NCI-H146 (cell line): ENCODE results near the gene CCDC88B.
A peak's percentile ranks its signal among the peaks of the same experiment; 100 is the strongest.
"Not testable (repeated sequence)": the region's sequence is repeated elsewhere in the genome, so short reads cannot be mapped to it uniquely, and the experiment has no call there.

ENCODE experiments used
- DNase-seq: peaks from one replicate; lab custom pipeline; 2025; lab: John Stamatoyannopoulos, UW

The CCDC88B gene

DNA sequence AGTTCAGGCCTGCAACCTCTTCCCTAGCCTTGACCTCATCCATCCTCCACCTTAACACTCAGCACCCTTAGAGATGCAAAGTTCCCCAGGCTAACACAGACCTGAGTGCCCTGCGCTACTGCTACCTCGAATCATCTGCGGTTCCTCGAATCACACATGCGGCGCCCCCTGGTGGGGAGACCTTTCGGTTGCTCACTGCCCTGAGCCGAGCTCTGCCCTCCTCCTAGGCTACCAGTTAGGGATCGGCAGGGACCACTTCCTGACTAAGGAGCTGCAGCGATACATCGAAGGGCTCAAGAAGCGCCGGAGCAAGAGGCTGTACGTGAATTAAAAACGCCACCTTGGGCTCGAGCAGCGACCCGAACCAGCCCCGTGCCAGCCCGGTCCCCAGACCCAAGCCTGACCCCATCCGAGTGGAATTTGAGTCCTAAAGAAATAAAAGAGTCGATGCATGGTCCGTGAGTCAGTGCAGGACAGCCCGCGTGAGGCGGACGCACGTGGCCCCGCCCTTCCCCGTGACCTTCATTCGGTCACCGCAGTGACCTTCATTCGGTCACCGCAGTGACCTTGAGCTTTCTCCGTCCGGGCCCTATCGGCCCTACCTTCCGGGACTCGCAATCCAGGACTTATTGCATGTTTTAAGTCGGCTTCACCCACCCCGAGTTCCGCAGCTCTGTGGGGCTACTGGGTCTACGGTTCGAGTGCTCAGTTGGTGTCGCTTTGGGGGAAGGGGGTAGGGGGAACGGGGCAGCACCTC lies 35.5 kb upstream of the CCDC88B start:
- DNase-seq: peak; percentile 90

DNA sequence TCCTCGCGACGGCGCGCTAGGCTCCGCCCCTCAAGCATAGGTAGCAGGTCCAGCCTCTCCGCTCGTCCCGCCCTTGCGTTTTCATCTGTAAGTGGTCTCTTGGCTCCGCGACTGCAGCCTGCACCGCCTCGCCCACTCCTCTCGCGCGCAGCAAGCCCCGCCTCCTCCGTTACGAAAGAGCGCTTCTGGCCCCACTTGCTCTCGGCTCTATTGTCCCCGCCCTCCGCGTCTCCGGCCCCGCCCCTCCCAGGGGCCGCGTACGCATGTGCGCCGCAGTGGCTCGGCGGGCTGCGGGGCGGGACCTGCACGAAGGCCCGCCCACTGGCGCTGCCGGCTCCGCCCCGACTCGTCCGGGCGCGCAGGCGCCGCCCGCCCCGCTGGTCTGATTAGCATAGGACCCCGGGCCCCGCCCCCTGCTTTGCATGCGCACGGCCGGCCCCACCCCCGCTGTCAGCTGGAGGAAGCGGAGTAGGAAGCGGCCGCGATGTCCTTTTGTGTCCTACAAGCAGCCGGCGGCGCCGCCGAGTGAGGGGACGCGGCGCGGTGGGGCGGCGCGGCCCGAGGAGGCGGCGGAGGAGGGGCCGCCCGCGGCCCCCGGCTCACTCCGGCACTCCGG lies 34.8 kb upstream of the CCDC88B start, which contains the start of gene ESRRA:
Gene ESRRA, plus strand, starts transcription at position 450 of the 616 bp plus-strand sequence. CDS start 1,656 bp downstream, outside the sequence.
- DNase-seq: peak; percentile 100

DNA sequence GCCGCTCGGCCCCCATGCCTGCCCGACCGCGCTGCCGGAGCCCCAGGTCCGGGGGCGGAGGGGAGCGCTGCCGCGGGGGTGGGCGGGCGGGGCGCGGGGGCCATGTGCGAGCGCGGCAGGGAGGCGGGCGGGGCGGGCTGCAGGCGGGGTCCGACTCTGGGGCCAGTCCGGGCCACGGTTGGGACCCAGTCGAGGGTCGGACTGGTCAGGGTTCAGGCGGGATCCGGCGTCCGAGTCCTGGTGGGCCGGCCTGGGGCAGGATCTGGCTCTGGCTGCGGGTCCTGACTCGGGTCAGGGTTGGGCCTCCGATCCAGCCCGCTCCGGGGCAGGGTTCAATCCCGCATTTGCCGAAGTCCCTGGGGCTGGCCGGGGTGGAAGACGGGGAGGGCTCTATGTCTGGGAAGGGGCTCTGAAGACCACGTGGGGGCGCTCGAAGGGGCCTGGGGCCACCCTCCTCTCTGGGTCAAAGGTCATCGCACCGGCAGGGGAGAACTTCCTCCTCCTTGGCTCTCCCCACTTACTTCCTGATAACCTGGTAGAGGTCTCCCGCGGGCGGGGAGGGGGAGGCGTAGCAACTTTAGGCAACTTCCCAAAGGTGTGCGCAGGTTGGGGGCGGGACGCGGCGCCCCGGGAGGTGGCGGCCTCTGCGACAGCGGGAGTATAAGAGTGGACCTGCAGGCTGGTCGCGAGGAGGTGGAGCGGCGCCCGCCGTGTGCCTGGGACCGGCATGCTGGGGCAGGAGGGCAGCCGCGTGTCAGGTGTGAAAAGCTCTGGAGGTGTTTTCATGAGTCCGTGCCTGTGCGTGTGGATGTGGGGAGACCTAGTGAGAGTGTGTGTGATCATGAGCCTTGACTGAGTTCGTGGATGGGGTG lies 34.1 kb upstream of the CCDC88B start:
- peak; percentile 68 for DNase-seq

DNA sequence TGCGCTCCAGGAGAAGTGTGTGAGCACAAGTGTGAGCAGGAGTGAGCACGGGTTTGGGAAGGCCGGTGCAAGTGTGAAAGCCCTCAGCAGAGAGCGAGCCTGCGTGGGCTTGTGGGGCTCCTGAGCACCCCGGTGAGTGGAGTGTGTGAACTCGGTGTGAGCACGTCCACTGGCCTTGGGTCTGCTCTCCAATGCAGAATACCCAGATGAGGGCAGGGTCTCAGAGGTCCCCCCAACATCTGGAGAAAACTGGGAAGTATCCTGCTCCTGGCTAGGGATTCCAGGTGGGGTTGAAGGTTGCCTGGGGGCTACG lies 33.5 kb upstream of the CCDC88B start:
- DNase-seq: no peak

DNA sequence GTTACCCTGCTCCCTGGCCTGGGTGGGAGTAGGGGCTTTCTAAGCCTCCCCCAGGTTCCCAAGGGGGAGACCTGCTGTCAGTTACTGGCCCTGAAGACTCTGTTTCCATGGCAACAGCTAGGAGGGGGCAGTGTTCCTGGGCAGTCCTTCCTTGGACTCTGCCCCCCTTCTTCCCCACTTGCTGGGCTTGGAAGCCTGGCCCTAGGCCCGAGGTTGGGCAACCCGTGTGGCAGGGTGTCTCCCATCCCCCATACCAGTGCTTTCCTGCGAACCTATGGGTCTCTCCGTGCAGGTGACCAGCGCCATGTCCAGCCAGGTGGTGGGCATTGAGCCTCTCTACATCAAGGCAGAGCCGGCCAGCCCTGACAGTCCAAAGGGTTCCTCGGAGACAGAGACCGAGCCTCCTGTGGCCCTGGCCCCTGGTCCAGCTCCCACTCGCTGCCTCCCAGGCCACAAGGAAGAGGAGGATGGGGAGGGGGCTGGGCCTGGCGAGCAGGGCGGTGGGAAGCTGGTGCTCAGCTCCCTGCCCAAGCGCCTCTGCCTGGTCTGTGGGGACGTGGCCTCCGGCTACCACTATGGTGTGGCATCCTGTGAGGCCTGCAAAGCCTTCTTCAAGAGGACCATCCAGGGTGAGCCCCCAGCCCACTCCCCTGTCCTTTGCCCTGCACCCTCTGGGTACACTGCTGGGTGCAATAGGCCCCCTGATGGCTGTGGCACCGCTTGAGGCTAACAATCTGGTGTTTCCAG lies 33.0 kb upstream of the CCDC88B start:
- no peak for DNase-seq

DNA sequence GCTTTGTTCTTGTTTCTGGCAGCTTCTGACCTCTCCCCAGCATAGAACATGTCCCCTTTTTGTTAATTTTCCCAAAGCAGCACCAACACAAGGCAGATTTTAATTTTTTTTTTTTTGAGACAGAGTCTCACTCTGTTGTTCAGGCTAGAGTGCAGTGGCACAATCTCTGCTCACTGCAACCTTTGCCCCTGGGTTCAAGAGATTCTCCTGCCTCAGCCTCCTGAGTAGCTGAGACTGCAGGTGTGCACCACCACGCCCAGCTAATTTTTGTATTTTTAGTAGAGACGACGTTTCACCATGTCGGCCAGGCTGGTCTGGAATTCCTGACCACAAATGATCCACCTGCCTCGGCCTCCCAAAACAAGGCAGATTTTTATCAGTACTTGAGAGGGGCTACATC lies 32.2 kb upstream of the CCDC88B start:
- not testable (repeated sequence) for DNase-seq

DNA sequence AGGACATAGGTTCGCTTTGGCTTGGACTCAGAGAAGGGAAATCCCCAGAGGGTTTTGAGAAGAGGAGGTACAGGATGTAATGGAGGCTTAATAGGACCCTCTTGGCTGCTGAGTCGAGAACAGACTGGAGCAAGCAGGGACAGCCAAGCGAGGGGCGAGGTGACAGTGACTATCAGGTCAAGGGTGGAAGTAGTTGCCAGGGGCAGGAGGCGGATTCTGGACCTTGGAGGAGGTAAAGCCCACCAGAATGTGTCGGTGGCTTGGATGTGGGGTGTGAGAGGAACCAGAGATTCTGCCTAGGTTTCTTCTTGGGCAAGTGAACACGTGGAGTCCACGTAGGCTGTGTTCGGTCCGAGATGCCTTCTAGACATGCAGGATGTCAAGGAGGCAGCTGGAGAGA lies 27.1 kb upstream of the CCDC88B start:
- DNase-seq: no peak

DNA sequence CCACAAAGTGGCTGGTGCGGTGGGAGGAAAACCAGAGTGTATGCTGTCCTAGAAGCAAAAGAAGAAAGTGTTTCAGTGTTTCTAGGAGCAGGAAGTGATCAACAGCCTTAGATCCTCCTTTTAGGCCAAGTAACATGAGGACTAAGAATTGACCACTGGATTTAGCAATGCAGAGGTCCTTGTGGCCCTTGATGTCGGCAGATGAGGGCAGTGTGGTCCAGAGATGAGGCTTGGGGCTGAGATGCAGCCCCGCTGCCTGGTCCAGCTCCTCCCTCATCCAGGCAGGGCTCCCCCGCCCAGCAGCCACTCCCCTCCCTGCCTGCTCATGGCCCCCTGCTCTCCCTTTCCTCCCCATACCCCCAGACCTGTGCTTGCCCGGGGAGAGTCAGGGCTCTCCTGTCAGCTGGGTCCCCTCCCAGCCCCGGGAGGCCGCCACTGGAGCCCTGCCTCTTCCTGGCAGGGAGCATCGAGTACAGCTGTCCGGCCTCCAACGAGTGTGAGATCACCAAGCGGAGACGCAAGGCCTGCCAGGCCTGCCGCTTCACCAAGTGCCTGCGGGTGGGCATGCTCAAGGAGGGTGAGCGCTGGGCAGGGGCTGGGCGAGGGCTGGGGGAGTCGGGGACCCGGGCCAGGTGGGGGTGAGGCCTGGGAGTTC lies 26.4 kb upstream of the CCDC88B start:
- DNase-seq: no peak

DNA sequence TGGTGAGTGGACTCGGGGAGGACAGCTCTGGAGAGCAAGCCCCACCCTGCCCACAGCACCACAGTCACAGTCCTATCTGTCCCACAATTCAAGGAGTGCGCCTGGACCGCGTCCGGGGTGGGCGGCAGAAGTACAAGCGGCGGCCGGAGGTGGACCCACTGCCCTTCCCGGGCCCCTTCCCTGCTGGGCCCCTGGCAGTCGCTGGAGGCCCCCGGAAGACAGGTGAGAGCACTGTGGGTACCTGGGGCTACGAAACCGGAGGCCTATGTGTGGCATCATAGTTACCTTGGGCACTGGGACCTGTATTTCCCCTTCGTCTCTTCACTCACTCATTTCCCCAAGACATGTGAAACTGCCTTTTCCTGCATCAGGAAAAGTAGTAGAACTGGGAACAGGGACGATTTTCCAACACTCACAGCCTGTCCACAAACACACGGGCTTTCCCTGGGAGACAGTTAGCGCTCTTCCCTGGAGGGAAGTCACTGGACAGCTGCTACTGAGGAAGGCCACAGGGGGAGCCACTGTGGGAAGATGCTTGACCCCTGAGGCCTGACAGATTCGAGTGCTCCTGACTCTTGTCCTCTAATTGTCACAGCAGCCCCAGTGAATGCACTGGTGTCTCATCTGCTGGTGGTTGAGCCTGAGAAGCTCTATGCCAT lies 25.7 kb upstream of the CCDC88B start:
- DNase-seq: no peak

DNA sequence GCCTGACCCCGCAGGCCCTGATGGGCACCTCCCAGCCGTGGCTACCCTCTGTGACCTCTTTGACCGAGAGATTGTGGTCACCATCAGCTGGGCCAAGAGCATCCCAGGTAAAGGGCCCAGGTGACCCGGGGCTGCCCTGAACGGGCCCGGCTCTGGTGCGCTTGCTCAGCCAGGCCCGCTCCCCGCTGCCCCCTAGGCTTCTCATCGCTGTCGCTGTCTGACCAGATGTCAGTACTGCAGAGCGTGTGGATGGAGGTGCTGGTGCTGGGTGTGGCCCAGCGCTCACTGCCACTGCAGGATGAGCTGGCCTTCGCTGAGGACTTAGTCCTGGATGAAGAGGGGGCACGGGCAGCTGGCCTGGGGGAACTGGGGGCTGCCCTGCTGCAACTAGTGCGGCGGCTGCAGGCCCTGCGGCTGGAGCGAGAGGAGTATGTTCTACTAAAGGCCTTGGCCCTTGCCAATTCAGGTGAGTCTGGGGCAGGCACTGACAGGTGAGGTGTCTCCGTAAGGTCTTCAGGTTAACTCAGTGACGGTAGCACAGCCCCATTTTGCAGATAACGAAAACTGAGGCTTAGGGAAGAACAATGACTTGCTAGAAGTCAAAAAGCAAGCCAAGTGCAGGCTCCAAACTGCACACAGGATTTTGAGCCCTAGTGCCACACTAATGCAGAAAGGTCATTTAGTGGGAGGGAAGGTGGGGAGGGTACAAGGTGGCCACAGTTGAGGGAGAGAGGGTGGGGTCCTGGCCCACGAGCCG lies 25.0 kb upstream of the CCDC88B start:
- no peak for DNase-seq

DNA sequence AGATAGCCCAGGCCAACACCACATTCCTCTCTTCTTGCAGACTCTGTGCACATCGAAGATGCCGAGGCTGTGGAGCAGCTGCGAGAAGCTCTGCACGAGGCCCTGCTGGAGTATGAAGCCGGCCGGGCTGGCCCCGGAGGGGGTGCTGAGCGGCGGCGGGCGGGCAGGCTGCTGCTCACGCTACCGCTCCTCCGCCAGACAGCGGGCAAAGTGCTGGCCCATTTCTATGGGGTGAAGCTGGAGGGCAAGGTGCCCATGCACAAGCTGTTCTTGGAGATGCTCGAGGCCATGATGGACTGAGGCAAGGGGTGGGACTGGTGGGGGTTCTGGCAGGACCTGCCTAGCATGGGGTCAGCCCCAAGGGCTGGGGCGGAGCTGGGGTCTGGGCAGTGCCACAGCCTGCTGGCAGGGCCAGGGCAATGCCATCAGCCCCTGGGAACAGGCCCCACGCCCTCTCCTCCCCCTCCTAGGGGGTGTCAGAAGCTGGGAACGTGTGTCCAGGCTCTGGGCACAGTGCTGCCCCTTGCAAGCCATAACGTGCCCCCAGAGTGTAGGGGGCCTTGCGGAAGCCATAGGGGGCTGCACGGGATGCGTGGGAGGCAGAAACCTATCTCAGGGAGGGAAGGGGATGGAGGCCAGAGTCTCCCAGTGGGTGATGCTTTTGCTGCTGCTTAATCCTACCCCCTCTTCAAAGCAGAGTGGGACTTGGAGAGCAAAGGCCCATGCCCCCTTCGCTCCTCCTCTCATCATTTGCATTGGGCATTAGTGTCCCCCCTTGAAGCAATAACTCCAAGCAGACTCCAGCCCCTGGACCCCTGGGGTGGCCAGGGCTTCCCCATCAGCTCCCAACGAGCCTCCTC lies 24.1 kb upstream of the CCDC88B start:
- not testable (repeated sequence) for DNase-seq

DNA sequence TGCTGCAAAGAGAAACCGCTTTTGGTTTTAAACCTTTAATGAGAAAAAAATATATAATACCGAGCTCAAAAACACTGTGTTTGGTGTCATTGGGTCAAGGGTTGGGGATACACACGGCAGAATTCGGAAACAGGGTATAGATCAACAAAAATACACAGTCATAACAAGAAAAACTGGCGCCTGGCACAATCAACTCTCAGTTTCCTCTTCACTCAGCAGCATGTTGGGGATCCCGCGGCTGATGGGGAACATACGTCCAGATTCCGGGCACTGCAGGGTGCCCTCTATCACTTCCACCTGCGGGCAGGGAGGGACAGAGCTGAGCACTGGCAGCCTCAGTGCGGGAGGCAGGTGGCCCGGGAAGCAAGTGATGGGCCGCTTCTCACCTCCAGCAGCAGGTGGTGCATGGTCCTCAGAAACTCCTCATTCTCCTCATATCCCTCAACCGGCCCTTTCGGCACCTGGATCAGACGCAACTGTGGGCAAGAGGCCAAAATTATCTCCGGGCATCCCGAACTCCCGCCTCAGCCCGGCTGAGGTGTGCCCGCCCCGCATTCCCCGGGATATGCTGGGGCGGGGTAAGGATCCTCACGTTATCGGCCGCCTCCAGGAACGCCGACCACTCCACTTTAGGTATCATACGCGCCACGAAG lies 23.2 kb upstream of the CCDC88B start:
- DNase-seq: peak; percentile 69

DNA sequence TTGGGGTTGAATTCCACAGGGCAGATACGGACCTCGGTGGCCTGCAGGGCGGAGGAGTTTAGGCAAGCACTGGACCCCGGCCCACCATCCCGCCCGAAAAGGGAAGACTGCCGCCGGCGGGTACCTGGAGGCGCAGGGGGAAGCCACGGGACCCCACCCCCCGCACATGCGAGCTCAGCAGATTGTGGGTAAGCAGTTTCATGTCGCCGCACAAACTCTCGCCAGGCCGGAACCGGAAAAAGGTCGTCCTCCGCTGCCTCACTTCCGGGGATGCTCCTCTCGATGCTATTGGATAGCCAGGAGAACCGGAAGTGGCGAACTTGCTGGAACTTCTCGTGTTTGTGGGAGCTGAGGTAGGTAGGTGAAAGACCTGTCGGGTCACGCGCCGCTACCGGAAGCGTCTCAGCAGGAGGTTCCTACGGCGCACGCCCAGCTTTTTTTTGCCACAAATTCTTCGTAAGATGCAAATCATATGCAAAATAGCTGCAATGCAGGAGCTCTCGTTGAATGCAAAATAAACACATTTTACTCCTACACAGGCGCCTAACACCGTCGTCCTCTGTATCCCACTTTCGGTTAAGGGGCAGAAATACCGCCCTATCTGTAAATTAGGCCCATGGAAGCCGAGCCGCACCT lies 22.6 kb upstream of the CCDC88B start, which contains the start of gene TRMT112:
Gene TRMT112, minus strand, starts transcription at position 235 of the 636 bp plus-strand sequence. Its CDS starts 33 bp downstream, at position 202.
- peak; percentile 98 for DNase-seq

DNA sequence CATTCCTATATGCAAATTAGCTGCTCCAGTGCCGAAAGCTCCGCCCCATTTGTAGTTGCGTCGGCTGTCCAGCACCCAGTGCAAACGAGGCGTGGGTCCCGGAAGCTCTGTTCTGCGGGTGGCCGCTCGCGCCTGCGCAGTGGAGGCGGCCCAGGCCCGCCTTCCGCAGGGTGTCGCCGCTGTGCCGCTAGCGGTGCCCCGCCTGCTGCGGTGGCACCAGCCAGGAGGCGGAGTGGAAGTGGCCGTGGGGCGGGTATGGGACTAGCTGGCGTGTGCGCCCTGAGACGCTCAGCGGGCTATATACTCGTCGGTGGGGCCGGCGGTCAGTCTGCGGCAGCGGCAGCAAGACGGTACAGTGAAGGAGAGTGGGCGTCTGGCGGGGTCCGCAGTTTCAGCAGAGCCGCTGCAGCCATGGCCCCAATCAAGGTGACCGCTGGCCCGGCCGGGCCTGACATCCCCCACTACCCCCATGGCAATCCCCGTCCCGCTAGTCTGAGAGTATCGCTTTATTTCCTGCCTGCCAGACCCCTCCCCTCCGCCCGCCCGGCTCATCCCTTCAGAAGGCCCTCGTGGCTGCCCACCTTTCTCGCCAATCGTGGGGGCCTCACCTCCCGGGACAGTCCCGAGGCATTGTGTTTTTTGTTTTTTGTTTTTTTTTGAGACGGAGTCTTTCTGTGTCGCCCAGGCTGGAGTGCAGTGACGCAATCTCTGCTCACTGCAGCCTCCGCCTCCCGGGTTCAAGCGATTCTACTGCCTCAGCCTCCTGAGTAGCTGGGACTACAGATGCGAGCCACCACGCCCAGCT lies 21.8 kb upstream of the CCDC88B start, which contains the start of gene PRDX5:
Gene PRDX5, plus strand, starts transcription at position 161 of the 805 bp plus-strand sequence. Its CDS starts 95 bp downstream, at position 256.
- DNase-seq: peak; percentile 96

DNA sequence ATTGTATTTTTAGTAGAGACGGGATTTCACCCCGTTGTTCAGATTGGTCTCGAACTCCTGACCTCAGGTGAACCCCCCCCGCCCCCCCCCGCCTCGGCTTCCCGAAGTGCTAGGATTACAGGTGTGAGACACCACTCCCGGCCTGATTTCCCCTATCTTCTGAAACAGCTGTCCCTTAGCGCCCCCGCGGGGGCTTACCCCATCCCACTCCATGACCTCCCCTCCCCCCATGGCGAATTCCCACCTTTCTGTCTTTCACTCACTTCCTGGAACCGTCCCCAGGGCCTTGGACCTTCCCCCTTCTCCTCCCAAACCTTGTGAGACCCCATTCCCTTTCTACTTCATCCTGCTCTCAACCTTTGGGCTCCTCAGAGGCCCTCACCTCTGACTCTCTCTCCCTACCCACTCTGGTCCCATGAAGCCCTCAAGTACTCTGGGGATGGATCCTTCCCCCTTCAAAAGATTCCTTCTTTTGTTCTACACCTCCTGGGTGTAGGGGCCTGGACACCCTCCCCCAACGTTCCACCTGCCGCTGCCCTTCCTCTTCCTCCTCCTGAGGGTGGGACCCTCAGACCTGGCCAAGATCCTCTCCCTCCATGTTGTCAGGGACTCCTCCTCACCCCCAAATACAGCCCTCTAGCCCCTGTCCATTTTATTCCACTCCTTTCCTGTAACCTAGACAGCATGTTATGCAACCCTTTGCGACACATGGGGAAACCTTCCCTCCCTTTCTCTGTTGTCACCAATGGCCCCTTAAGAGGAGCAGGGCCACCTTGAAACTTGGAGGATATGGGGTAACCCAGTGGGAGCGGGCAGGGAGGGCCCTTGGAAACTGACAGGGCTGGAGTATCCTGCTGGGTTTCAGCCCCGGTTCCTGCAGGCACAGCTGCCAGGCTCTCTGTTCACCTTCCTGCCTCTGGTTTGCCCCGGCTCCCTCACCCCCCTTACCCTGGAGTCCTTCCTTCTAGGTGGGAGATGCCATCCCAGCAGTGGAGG lies 20.9 kb upstream of the CCDC88B start:
- DNase-seq: peak; percentile 10

DNA sequence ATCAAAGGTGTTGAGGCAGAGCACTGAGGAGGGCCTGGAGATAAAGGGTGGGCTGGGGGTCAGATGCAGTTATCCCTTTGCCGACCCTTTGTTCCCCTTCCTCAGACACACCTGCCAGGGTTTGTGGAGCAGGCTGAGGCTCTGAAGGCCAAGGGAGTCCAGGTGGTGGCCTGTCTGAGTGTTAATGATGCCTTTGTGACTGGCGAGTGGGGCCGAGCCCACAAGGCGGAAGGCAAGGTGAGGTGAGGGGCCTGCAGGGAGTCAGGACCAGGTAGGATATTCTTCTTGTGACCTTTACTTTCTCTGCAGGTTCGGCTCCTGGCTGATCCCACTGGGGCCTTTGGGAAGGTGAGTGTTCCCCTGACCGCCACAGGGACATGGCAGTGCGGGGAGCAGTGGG lies 19.4 kb upstream of the CCDC88B start:
- DNase-seq: no peak
